IPS DF 6.9 (cell line): ENCODE results near the gene MYOZ3.

ENCODE experiments used
- DNase-seq: peaks from one replicate; pipeline ENCODE4 v3.0.0-alpha.2; 2013; ENCODE audit warnings: low read depth, low spot score
- H3K27ac ChIP-seq: one replicate; pipeline ENCODE4 v1.5.1; 2013; ENCODE audit warnings: low read length, control low read depth
- H3K27me3 ChIP-seq: 2 replicates; pipeline ENCODE4 v1.6.1; 2013; ENCODE audit warnings: mild to moderate bottlenecking, low read length; ENCODE audit not compliant: control insufficient read depth, insufficient read depth
- H3K36me3 ChIP-seq: 2 replicates; pipeline ENCODE4 v1.6.1; 2013; ENCODE audit warnings: low read length; ENCODE audit not compliant: control insufficient read depth, insufficient read depth
- H3K4me1 ChIP-seq: 2 replicates; pipeline ENCODE4 v1.6.1; 2013; ENCODE audit warnings: low read length; ENCODE audit not compliant: control insufficient read depth, insufficient read depth
- H3K4me3 ChIP-seq: 2 replicates; pipeline ENCODE4 v1.5.1; 2013; ENCODE audit warnings: mild to moderate bottlenecking, low read length
- H3K9me3 ChIP-seq: 2 replicates; pipeline ENCODE4 v1.6.1; 2013; ENCODE audit warnings: low read length, inconsistent platforms; ENCODE audit not compliant: control insufficient read depth, insufficient read depth
- WGBS: extraction: QIAGEN DNeasy Blood & Tissue Kit; methylation state at CpG from one replicate; pipeline ENCODE4 v1.1.7; 2013; ENCODE audit warnings: mixed read lengths, missing lambda C conversion rate; ENCODE audit not compliant: insufficient read length, insufficient coverage; 5-methylcytosine and 5-hydroxymethylcytosine counted together

Gene MYOZ3

DNA sequence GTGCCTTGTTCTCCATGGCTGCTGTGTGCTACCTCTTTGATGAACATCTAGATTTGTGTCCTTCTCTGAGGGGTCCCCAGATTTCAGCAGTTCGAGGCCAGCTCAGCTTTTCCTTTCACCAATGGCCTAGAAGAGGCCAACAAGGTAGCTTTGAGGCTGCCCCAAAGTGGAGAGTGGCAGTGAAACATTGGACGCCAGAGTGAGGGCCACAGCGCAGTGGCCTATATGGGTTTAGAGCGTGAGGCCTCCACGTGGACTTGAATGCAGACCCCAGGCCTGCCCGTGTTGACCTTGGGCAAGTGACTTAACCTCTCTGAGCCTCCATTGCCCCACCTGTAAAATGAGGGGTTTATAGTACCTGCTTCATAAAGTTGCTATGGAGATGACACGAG, 11.8 kb downstream of the MYOZ3 start:
- peak overlapping the region; percentile 5 for H3K27ac ChIP-seq
- no CpG with 5 or more reads among the region's 7 CpGs for WGBS

DNA sequence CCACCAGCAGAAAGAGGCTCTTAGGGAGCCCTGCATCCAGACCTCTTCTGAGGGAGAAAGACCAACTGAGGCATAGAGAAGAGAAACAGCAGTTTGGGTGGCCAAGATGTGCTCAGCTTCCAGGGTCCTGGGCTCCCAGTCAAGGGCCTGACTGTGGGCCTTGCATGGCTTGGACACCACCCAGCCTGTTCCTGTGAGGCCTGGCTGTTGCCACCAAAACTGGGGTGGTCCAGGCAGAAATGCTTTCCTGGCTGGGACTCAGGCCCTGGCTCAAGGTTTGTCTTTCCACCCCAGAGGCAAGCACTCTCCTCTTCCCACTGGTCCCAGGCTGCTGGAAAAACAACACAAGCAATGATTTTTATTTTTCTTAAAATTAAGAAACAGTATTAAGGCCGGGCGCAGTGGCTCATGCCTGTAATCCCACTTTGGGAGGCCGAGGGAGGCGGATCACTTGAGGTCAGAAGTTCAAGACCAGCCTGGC, 13.3 kb downstream of the MYOZ3 start:
- H3K4me1 ChIP-seq: peaks cover 8% of the 10 kb centered on the region
- H3K27me3 ChIP-seq: no peaks in the 10 kb centered on the region
- no peaks in the 10 kb centered on the region for H3K9me3 ChIP-seq
- no peak for DNase-seq
- no peak overlapping the region for H3K27ac ChIP-seq
- no CpG with 5 or more reads among the region's 4 CpGs for WGBS
- H3K36me3 ChIP-seq: no peaks in the 10 kb centered on the region; the same call in 1 of the 2 replicates
- H3K4me3 ChIP-seq: no peak overlapping the region

More for the DNA sequence above, 11.8 kb downstream of the MYOZ3 start:
- Histone ChIP-seq H3K27me3 (no peaks in the 10 kb centered on the region), H3K9me3 (no peaks in the 10 kb centered on the region), H3K4me3 (peak overlapping the region; percentile 62; the same call in 1 of the 2 replicates), H3K4me1 (peaks cover 8% of the 10 kb centered on the region), H3K36me3 (no peaks in the 10 kb centered on the region; the same call in 1 of the 2 replicates)
- DNase-seq: no peak

DNA sequence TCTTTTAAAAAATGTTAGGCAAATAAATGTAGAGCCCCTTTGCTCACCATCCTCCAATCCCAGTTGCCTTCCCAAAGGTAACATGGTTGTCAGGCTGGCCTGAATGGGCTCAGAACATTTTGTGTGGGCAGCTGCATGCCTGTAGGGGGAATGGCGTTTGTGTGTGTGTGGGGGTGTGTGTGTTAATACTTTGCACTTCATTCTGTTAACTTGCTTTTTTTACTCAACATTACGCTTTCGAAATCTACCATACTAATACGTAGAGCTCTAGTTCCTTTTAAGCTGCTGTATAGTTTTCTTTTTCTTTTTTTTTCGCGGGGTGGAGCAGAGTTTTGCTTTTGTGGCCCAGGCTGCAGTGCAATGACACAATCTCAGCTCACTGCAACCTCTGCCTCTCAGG, 14.0 kb downstream of the MYOZ3 start:
- H3K27me3 ChIP-seq: no peaks in the 10 kb centered on the region
- no peak overlapping the region for H3K27ac ChIP-seq
- no peak overlapping the region for H3K4me3 ChIP-seq
- WGBS: 100% methylated on average over 3 of the region's 6 CpGs
- H3K36me3 ChIP-seq: no peaks in the 10 kb centered on the region; the same call in 1 of the 2 replicates
- DNase-seq: no peak
- H3K9me3 ChIP-seq: no peaks in the 10 kb centered on the region
- H3K4me1 ChIP-seq: peaks cover 8% of the 10 kb centered on the region

DNA sequence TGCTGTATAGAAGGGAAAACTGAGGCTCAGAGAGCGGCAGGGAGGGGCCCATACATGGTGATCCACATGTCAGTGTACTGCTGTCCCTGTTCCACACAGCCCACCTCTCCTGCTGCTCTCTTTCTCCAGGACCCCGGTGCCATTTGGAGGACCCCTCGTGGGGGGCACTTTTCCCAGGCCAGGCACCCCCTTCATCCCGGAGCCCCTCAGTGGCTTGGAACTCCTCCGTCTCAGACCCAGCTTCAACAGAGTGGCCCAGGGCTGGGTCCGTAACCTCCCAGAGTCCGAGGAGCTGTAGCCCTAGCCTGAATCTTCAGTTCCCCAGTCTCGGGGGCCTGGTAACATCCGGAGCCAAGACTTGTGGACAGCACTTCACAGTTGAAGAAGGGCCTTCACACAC, 15.5 kb downstream of the MYOZ3 start:
- Histone ChIP-seq H3K9me3 (no peaks in the 10 kb centered on the region), H3K36me3 (no peaks in the 10 kb centered on the region; the same call in 1 of the 2 replicates), H3K27ac (no peak overlapping the region), H3K4me3 (no peak overlapping the region), H3K4me1 (peaks cover 5% of the 10 kb centered on the region), H3K27me3 (no peaks in the 10 kb centered on the region)
- no CpG with 5 or more reads among the region's 9 CpGs for WGBS
- no peak for DNase-seq

DNA sequence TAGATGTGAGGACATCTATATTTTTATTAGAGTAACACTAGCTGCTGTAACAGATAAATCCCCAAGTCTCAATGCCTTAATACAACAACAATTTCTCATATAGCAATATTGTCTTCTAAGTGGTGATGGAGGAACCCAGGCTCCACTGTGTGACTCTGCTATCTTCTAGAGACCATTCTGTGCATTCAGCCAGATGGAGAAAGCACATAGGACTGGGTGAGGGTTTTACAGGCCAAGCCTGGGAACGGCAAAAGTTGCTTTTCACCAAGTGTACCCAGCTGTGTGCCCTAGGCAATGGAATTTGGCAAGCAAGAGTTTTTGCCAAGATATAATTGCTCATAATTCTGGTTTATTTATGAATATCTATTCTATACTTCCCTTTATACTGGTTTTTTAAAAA, 28.1 kb downstream of the MYOZ3 start:
- no peak for DNase-seq
- no peak overlapping the region for H3K4me3 ChIP-seq
- no peak overlapping the region for H3K27ac ChIP-seq
- no peaks in the 10 kb centered on the region for H3K27me3 ChIP-seq
- H3K9me3 ChIP-seq: no peaks in the 10 kb centered on the region
- H3K4me1 ChIP-seq: no peaks in the 10 kb centered on the region
- peaks cover 22% of the 10 kb centered on the region; the same call in 1 of the 2 replicates for H3K36me3 ChIP-seq
- WGBS: no CpG with 5 or more reads among the region's 1 CpG

DNA sequence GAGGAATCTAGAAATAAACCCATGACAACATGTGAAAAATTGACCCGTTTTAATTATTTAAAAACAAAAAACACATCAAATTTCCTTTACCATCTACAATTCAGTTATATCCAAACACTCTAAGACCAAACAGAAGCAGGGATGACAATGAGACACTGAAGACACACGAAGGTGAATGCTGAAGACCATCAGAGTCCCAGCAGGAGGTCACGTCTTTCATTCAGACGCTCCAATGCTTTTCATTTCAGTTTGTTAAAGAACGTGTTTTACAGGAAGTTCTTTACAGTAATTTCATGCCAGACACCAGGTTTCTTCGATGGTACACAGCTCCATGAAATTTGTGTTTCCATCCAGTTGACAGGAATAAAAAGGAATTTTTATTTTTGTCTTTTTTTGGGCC, 29.7 kb downstream of the MYOZ3 start:
- Histone ChIP-seq H3K4me3 (no peak overlapping the region), H3K36me3 (peaks cover 27% of the 10 kb centered on the region; the same call in 1 of the 2 replicates), H3K4me1 (no peaks in the 10 kb centered on the region), H3K27me3 (no peaks in the 10 kb centered on the region), H3K9me3 (no peaks in the 10 kb centered on the region), H3K27ac (no peak overlapping the region)
- 93% methylated on average over 1 of the region's 6 CpGs for WGBS
- no peak for DNase-seq

DNA sequence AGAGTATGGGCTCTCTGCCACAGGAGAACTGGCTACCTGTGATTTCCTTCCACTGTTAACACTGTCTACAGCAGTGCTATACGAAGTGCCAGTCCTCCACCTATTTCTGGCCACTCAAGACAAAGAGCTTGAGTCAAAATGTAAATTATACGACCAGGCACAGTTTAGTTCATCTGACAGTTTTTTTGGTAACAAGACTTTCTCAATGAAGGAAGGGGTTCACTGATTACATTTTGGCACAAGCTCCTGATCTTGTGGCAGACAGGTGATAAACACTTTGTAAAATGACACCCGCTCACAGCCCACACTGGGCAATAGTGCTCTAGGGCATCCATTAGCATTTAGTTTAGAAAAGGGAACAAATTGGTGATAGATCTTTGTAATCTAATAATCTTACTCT, 31.2 kb downstream of the MYOZ3 start:
- no peaks in the 10 kb centered on the region for H3K27me3 ChIP-seq
- peaks cover 30% of the 10 kb centered on the region; the same call in 1 of the 2 replicates for H3K36me3 ChIP-seq
- H3K4me1 ChIP-seq: no peaks in the 10 kb centered on the region
- H3K27ac ChIP-seq: no peak overlapping the region
- no peak overlapping the region for H3K4me3 ChIP-seq
- no CpG with 5 or more reads among the region's 3 CpGs for WGBS
- no peak for DNase-seq
- no peaks in the 10 kb centered on the region for H3K9me3 ChIP-seq

DNA sequence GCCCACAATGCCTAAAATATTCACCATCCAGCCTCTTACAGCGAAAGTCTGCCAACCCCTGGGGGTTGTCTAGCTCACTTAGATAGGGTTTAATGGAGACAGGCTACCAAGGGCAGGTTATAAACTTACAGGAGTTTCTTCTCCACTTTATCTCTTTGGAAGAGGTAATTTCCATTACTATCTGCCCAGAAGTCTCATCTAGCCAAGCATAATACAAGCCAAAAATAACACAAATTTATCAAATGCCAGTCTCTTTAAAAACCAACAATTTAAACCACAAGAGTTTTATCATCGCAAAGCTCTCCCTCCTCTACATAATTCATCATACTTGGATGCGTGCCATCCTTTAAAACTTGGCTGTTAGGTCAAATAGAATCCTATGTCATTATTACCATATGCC, 33.6 kb downstream of the MYOZ3 start:
- peaks cover 36% of the 10 kb centered on the region; the same call in 1 of the 2 replicates for H3K36me3 ChIP-seq
- H3K27ac ChIP-seq: no peak overlapping the region
- H3K4me1 ChIP-seq: no peaks in the 10 kb centered on the region
- H3K27me3 ChIP-seq: no peaks in the 10 kb centered on the region
- DNase-seq: no peak
- no peak overlapping the region for H3K4me3 ChIP-seq
- H3K9me3 ChIP-seq: no peaks in the 10 kb centered on the region
- WGBS: 100% methylated on average over 1 of the region's 3 CpGs

DNA sequence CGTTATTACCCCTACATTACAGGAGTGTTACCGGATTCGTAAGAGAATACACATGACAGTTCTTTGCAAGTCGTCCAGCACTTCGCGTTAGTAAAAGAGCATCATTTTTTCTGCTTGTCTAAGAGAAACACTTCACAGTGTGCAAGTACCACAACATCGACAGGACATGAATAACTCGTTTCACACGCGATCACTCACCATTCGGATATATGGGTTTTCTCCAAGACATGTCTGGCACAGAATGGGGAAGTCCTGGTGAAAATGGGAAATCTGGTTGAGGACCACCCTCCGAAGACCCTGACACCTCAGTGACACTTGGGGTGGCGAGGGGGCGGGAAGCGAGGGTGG, 39.2 kb downstream of the MYOZ3 start:
- Histone ChIP-seq H3K27ac (no peak overlapping the region), H3K27me3 (no peaks in the 10 kb centered on the region), H3K4me1 (no peaks in the 10 kb centered on the region), H3K9me3 (no peaks in the 10 kb centered on the region), H3K36me3 (peaks cover 9% of the 10 kb centered on the region; the same call in 1 of the 2 replicates), H3K4me3 (peak overlapping the region; percentile 99; the same call in 1 of the 2 replicates)
- no CpG with 5 or more reads among the region's 15 CpGs for WGBS
- no peak for DNase-seq

DNA sequence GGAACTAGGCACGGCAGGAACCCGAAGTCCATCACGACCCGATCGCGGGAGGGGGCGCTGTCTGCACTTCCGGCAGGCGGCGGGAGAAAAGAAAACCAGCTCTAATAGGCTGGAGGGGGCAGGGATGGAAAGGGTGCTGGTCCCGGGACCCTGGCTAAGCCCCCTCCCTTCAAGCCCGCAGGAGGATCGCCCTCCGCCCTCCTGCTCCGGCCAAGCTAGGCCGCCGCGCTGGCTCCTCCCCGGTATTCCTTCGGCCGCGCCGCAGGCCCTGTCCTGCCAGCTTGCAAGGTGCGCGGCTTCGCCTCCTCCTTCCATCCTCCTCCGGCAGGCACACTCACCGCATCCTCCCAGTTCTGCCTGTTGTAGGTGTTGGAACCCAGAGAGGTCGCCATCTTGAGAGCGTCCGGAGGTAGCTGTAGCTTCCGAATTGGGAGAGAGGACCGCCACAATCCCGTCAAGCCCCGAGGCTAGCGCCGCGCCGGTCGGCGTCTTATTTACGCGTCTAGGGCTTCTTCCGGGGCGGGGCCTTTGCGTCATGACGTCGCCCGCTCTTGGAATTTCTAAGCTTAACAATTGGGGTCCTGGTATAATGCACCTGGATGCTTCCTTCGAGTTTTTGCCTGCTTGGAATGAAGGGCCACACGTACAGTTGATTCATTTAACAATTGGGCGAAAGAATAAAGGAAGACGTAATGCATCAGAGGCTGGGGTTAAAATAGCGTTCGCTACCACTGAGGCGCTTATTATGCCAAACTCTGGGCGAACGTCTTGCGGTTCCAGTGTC, 39.7 kb downstream of the MYOZ3 start, which contains the start of gene RBM22:
Gene RBM22 (minus strand): TSS at position 469 of the 784 bp plus-strand sequence. CDS start 77 bp downstream, at position 392.
- Histone ChIP-seq H3K27me3 (no peaks in the 10 kb centered on the region), H3K9me3 (no peaks in the 10 kb centered on the region), H3K4me3 (peak within 1 kb of the TSS; percentile 99), H3K36me3 (peaks cover 9% of the 10 kb centered on the region; the same call in 1 of the 2 replicates), H3K4me1 (no peaks in the 10 kb centered on the region), H3K27ac (no peak within 1 kb of the TSS)
- WGBS: no CpG with 5 or more reads among the region's 59 CpGs
- peak; percentile 88 for DNase-seq
